Esophagus squamous epithelium (tissue), 4 donors: Measurements from ENCODE around the gene IYD.

Experiments used
- POLR2A ChIP-seq, 4 donors: fragments of 450-650 bp; IDR thresholded peaks; one replicate each; pipeline ENCODE4 v1.6.1; 2017; ENCODE audit warnings: antibody characterized with exemption in 4 of 4, mild to moderate bottlenecking in 4 of 4, moderate library complexity in 3 of 4
- TF ChIP-seq, protein P1 (sequence below), 6 experiments: fragments of 450-650 bp in 4 of 6; fragments of 200-600 bp in 2 of 6; sonication (generic) in 2 of 6; IDR thresholded peaks; one replicate each; pipeline ENCODE4 v1.5.1; 2016 to 2019; ENCODE audit warnings: antibody characterized with exemption in 6 of 6, mild to moderate bottlenecking in 4 of 6, moderate library complexity in 4 of 6

DNA sequence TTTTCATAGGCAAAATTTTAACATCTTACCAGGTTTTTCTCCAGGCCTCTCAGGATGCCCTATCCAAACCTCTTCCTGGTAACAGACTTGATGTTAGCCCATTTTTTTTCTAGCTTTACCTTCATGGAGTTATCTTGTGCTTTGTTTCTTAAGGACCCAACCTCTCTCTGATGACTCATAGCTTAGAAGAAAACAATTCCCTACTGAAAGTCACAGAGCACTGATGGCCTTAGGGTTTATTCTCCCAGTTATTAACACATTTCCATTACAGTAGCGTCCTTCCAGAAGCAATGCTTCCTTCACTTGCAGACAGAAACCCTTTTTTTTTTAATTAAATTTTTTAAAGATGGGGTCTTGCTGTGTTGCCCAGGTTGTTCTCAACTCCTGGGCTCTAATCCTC lies 79.4 kb downstream of the IYD start:
- TF ChIP-seq, protein P1, sequence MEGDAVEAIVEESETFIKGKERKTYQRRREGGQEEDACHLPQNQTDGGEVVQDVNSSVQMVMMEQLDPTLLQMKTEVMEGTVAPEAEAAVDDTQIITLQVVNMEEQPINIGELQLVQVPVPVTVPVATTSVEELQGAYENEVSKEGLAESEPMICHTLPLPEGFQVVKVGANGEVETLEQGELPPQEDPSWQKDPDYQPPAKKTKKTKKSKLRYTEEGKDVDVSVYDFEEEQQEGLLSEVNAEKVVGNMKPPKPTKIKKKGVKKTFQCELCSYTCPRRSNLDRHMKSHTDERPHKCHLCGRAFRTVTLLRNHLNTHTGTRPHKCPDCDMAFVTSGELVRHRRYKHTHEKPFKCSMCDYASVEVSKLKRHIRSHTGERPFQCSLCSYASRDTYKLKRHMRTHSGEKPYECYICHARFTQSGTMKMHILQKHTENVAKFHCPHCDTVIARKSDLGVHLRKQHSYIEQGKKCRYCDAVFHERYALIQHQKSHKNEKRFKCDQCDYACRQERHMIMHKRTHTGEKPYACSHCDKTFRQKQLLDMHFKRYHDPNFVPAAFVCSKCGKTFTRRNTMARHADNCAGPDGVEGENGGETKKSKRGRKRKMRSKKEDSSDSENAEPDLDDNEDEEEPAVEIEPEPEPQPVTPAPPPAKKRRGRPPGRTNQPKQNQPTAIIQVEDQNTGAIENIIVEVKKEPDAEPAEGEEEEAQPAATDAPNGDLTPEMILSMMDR (IDR thresholded peaks at IDR 0.05) = no peak
- no peak for TF ChIP-seq POLR2A (IDR thresholded peaks at IDR 0.05)
